NCI-H345 treated with DMSO at 0.1 percent for 48 hours (cell line): ENCODE measurements around the gene GSTA5.
"Not testable (repeated sequence)": the region's sequence is repeated elsewhere in the genome, so short reads cannot be mapped to it uniquely, and the experiment has no call there.

Source experiments
- DNase-seq: peaks from one replicate; lab custom pipeline; 2025; ENCODE audit not compliant: unreplicated experiment; lab: John Stamatoyannopoulos, UW

GSTA5 gene

DNA sequence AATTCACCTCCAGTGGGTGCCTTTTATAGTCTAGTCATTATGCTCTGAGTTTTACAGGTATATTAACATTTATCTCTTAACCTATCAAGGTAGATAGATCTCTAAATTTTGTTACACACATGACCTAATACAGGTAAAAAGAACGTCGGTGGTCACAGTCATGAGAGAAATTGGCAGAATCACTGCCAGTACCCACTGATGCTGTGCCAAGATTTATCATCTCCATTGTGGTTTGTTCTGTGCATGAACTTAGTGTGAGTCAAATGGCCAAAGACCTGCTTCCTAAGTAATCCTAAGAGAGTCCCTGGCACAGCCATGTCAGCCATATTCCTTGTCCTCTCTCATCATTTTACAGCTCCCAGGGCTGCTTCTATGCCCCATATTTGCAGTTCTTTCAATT, 46.2 kb downstream of the GSTA5 start:
- DNase-seq: not testable (repeated sequence)

DNA sequence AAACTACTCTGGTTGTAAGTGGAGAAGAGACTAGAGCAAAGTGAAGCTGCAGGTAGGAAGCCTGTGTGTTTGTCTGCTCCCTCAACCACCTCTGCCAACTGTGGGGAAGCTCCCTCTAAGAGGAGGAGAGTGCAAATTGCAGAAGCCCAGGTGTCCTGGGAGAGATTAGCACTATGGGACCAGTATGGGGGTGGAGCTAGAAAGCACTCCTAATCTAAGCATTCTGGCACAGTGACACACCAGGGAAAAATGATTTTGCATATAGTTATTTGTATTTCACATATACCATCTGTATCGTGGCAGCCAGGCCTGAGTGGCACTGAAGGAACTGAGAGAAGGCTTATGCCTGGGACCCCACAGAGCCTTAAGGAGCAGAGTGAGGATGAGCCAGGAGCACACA, 49.8 kb downstream of the GSTA5 start:
- no peak for DNase-seq

DNA sequence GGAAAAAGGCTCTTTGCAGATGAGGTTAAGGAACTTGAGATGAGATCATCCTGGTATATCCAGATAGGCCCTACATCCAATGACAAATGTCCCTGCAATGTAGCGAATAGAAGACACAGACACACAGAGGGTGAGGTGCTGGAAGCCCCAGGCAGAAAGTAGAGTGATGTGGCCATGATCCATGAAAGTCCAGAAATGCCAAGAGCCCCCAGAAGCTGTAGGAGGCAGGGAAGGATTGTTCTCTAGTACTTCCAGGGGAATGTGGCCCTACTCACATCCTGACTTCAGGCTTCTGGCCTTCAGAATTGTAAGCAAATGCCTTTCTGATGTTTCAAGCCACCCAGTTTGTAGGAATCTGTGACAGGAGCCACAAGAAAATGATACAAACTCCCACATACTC, 51.0 kb downstream of the GSTA5 start:
- DNase-seq: not testable (repeated sequence)

DNA sequence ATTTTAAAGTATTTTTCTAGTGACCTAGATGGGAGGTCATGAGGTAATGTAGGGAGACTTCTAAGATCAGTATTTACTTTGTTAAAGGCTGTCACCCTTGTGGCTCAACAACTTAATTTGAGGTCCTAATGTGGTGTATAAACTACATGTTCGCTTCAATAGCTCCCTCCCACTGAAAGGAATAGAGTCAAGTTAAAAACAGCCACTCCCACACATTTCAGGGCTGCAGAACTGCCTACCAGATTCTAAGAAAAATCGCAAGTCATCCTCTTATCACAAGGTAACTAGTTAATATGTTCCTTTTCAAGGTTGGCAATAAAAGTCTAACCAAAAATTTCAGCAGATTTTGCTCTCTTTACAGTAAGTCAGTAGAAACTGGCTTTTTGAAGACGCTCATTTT, 52.1 kb downstream of the GSTA5 start:
- no peak for DNase-seq

DNA sequence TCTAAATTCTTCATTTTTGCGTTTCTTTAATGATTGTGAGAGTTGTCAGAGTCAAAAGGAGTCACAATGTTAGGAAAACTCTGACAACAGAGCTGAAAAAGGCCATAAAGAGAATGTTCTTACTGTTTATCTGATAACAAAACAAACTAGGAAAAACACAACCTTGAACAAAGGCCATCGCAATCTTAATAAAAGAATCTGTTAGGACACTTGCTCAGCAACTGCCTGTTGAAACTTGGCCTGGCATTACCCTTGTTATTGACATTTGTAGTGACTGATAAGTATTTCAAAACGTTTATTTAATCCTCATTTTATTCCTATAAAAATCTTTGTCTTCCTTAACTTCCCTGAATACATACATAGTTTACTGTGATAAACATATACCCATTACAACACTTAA, 52.7 kb downstream of the GSTA5 start:
- no peak for DNase-seq

DNA sequence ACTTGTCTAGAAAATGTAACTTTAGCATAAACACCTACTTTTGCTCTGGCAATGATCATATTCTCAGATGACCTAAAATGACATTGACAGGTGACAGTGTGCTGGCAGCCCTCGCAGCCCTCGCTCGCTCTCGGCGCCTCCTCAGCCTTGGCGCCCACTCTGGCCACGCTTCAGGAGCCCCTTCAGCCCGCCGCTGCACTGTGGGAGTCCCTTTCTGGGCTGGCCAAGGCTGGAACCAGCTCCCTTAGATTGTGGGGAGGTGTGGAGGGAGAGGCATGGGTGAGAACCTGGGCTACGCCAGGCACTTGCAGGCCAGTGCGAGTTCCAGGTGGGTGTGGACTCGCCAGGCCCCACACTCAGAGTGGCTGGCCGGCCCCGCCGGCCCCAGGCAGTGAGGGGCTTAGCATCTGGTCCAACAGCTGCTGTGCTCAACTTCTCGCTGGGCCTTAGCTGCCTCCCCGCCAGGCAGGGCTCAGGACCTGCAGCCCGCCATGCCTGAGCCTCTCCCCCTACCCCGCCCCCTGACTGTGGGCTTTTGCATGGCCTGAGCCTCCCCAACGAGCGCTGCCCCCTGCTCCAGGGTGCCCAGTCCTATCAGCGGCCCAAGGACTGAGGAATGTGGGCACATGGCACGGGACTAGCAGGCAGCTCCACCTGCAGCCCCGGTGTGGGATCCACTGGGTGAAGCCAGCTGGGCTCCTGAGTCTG, 54.2 kb downstream of the GSTA5 start:
- DNase-seq: no peak

DNA sequence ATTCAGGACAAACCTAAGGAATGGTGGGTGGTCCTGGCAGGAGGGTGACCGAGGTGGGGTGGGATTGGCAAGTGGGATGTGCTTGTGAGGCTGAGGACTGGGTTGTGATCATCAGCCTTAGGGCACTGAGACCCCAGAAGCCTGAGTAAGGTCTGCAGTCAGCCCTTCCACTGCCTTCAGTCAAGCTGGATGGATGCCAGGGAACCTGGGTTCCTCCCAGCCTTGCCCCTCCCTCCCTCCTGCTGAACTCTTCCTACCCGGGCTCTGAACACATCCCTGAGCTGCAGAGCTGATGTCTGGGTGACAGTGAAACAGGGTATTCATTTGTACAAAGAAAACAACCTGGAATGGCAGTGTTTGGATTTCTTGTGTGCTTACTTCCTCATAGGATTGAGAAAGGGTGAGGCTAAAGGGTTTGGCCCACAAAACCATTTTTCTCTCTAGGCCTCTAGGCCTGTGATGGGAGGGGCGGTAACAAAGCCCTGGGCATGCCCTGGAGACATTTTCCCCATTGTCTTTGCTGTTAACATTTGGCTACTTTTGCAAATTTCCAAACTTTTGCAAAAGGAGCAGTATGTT, 57.8 kb downstream of the GSTA5 start:
- DNase-seq: not testable (repeated sequence)

DNA sequence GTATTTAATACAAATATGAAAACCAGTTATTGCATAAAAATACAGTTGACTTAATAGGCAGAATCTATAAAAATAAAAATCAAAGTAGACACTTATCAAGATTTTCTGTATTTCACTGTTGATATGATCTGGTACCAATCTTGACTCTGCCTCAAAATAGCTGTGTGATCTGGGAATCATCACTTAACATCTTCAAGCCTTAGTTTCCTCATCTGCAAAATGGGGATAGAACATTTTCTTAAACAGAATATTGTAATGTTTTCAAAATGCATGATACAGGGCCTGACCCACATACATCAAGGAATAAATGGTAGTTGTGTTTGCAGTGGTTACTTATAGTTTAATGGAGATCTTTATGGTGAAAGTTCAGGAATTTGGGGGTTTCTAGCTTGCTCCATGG, 58.4 kb downstream of the GSTA5 start:
- DNase-seq: not testable (repeated sequence)
